C4-2B (cell line): Measurements from ENCODE around the gene STX12.

ENCODE experiments used
- H3K27ac ChIP-seq: fragments of 450-650 bp; 2 replicates; pipeline ENCODE4 v1.5.1; 2017
- ZFX ChIP-seq: fragments of 450-650 bp; IDR thresholded peaks from 2 replicates; pipeline ENCODE4 v1.6.1; 2017
- TF ChIP-seq, protein P1 (sequence below): fragments of 450-650 bp; conservative IDR thresholded peaks from 2 replicates; pipeline ENCODE4 v1.5.1; 2017; ENCODE audit warnings: mild to moderate bottlenecking

Gene STX12

DNA sequence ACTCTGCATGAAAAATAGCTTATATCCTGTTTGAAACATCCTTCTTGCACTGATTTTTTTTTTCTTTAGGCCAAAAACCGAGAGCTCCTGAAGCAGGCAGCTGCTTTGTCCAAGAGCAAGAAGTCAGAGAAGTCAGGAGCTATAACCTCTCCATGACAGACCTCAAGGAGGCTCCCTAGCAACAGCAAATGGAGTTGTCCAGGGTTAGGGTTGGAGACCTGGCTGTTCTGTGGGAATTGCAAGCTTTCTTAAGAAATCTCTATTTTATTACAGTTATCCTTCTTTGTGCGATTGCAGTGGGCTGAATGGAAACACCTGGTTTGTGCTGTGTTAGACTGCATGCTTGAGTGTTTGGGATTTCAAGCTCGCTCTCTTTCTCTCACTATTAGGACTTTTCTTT is 12.6 kb upstream of the STX12 start:
- no peak overlapping the region for H3K27ac ChIP-seq
- TF ChIP-seq, protein P1, sequence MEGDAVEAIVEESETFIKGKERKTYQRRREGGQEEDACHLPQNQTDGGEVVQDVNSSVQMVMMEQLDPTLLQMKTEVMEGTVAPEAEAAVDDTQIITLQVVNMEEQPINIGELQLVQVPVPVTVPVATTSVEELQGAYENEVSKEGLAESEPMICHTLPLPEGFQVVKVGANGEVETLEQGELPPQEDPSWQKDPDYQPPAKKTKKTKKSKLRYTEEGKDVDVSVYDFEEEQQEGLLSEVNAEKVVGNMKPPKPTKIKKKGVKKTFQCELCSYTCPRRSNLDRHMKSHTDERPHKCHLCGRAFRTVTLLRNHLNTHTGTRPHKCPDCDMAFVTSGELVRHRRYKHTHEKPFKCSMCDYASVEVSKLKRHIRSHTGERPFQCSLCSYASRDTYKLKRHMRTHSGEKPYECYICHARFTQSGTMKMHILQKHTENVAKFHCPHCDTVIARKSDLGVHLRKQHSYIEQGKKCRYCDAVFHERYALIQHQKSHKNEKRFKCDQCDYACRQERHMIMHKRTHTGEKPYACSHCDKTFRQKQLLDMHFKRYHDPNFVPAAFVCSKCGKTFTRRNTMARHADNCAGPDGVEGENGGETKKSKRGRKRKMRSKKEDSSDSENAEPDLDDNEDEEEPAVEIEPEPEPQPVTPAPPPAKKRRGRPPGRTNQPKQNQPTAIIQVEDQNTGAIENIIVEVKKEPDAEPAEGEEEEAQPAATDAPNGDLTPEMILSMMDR: no peak
- TF ChIP-seq ZFX: no peak

DNA sequence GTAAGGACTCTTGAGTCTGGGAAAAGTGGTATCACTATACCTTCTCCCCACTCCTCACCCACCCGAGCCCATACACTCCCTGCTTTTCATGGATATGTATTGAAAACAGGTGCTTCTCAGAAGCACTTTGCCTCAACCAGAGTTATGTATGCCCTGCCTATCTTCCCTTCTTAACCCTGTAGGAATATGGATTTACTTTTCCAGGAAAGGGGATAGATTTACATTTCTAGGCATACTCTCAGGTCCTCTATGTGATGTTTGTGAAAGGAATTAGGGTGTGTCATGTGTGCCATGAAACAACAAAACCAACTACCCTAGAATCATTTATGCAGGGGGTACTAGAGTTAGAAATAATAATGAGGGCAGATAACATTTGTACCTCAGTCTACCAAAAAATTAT is 11.0 kb upstream of the STX12 start:
- no peak overlapping the region for H3K27ac ChIP-seq
- no peak for TF ChIP-seq ZFX
- TF ChIP-seq, protein P1: no peak

DNA sequence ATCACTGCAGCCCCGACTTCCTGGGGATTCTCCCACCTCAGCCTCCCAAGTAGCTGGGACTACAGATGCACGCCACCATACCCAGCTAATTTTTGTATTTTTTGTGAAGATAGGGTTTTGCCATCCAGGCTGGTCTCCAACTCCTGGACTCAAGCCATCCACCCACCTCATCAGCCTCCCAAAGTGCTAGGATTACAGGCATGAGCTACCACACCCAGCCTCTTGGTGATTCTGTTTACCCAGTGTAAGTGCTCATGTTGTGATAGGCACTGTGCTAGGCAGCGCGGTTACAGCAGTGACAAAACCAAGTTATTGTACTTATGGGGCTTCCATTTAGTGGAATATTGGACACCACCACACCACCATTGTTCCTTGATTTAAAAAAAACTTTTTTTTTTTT is 9.7 kb upstream of the STX12 start:
- H3K27ac ChIP-seq: no peak overlapping the region
- no peak for TF ChIP-seq ZFX
- TF ChIP-seq, protein P1: no peak

DNA sequence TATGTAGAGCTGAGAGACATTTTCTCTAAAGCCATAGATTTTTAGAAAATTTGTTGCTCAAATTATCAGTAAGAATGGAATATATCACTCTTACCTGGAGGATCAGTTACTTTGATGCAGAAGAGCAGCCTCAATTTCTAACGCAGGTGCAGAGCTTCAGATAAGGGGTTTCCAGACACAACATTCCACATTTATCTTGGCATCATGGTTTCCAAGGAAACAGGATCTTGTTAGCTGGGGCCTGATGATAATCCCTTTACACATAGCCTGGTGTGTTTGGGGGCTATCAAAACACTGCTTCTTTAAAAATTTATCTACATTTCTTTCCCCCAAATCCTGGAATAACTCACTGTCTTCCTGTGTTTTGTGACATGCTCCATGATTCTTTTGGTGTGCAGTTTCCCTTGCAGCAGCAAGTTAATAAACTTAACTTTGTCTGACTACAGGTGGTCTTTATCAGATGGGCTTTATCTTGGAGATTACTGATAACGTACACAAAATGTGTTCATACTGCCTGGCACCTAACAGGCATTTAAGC is 2.7 kb upstream of the STX12 start:
- no peak overlapping the region for H3K27ac ChIP-seq
- TF ChIP-seq, protein P1: no peak
- no peak for TF ChIP-seq ZFX

DNA sequence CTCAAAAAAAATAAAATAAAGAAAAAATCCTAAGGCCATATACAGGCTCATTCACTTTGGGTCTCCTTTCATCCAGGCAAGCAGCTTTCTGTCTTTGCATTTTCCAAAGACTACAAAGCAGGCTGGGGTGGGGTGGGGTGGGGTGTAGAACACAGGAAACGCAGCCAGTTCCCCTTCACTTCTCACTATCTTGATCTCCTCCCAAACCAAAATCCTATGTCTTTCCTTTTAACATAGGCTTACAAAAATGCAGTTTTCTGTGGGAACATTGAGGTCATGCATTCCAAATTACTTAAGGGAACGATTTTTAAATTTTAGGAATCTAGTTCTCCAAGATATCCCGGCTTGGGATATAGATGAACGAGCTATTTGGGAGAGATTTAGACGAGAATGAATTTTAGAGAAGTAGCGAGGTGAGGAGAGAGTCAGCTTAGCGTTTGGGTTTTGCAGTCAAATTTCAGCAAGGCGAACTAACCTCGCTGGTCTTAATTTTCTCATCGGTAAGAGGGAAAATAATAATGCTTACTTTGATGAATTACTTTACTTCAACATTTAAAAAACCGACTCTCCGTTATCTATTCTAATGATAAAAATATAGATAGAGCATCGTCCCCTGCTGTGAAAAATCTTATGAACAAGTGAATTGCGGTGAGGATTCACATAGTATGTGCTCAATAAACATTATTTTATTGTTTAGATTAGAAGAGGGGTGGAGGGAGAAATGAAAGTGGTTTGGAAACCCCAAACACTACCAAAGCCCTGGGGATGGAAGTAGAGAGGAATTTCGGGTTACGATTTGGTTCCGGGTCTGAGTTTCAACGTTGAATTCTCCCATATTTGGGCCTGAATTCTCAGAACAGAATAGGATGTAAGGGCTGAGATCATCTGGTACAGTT is 735 bp upstream of the STX12 start:
- no peak for TF ChIP-seq ZFX
- TF ChIP-seq, protein P1: no peak
- peak overlapping the region; percentile 80; the same call in 1 of the 2 replicates for H3K27ac ChIP-seq

DNA sequence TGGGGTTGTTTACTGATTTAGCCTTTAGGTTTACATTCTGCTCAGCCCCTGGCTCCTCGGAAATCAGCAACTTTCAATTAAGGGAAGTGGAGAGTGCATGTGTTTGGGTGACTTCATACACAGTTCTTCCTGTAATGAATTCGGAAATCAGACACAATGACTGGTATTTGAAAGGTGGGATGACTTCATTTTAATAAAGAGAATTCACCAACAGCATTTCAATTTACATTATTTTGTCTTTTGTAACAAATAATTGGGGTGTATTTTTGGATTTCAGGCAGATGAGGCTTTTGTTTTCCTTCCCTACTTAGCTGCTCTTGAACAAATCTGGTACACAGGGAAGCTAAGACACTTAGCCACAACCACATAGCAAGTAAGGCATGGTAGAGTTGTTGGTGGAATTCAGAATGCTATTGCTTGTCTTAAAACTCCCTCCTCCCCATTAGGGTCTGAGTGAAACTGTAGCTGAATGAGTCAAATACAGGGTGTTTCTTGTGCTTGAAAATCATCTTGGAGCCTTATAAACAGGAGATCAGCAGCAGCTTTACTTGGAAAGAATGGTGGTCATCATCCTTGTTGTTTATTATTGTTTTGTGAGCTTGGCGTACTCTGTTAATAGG is 917 bp downstream of the STX12 start:
- H3K27ac ChIP-seq: peak overlapping the region; percentile 80

More for the DNA sequence above, 917 bp downstream of the STX12 start:
- TF ChIP-seq, protein P1: no peak
- TF ChIP-seq ZFX: no peak
